Calu3 (cell line): ENCODE results near the gene KLF15. TPM values are rescaled to one million over a fixed set of nuclear protein-coding genes. Genes with fewer than 3 reads are reported as not detected.

Source experiments
- BruUV-seq: library from RNA; stranded (reverse); fragments of 400-500 nt; replicated peaks from 2 replicates; lab custom pipeline; 2021; lab: Mats Ljungman, UMichigan
- CTCF ChIA-PET: fragments of 300-600 bp; sonication (Branson Sonifier 250); formaldehyde crosslinking; loops from one replicate; lab custom pipeline; 2022; ENCODE audit warnings: antibody characterized with exemption; lab: Charles Lee
- DNase-seq: peaks from one replicate; pipeline ENCODE4 v3.0.0; 2022
- H3K27ac Mint-ChIP-seq: one replicate; pipeline ENCODE4 v1.8.0; 2022; ENCODE audit warnings: mixed read lengths; ENCODE audit not compliant: unreplicated experiment
- H3K27me3 Mint-ChIP-seq: one replicate; pipeline ENCODE4 v1.8.0; 2022; ENCODE audit warnings: mixed read lengths; ENCODE audit not compliant: unreplicated experiment
- H3K36me3 Mint-ChIP-seq: one replicate; pipeline ENCODE4 v1.8.0; 2022; ENCODE audit warnings: mild to moderate bottlenecking, moderate library complexity, mixed read lengths; ENCODE audit not compliant: insufficient read depth, unreplicated experiment
- H3K4me1 Mint-ChIP-seq: one replicate; pipeline ENCODE4 v1.8.0; 2022; ENCODE audit warnings: mild to moderate bottlenecking, low read depth, mixed read lengths; ENCODE audit not compliant: unreplicated experiment
- H3K4me3 Mint-ChIP-seq: one replicate; pipeline ENCODE4 v1.8.0; 2022; ENCODE audit warnings: mild to moderate bottlenecking, low read depth, moderate library complexity, mixed read lengths; ENCODE audit not compliant: unreplicated experiment
- H3K9me3 Mint-ChIP-seq: one replicate; pipeline ENCODE4 v1.8.0; 2022; ENCODE audit warnings: low read depth, mixed read lengths; ENCODE audit not compliant: unreplicated experiment
- CTCF ChIP-seq: fragments of 200-600 bp; IDR thresholded peaks from one replicate; pipeline ENCODE4 v1.8.0; 2022; ENCODE audit warnings: antibody characterized with exemption; ENCODE audit not compliant: unreplicated experiment
- intact Hi-C: fragments of 100-400 bp; cut with micrococcal nuclease; formaldehyde crosslinking; loops from one replicate; pipeline ENCODE4 v1.10.0; 2022; ENCODE audit not compliant: unreplicated experiment
- total RNA-seq: library from RNA; stranded (reverse); gene quantifications from 2 replicates; pipeline ENCODE4 v1.2.3, GENCODE V29; 2022

KLF15 gene
- total RNA-seq, 1 experiment from 2014 or later: 8.2 TPM

GRCh38 chr3:126356373-126357264 lies 589 bp downstream of the KLF15 start:
- TF ChIP-seq CTCF: no peak
- H3K4me3 Mint-ChIP-seq: peak overlapping the region; percentile 98
- H3K4me1 Mint-ChIP-seq: peaks cover 24% of the 10 kb centered on the region
- H3K27me3 Mint-ChIP-seq: peaks cover 42% of the 10 kb centered on the region
- H3K9me3 Mint-ChIP-seq: no peaks in the 10 kb centered on the region
- no TSS peak for BruUV-seq
- intact Hi-C loops: loop anchor here (1.0 to 5.0 kb wide), 3 partner anchors 33 to 144 kb away; no protein-coding TSS in a partner anchor
- peaks cover 23% of the 10 kb centered on the region for H3K36me3 Mint-ChIP-seq
- no peak for DNase-seq
- H3K27ac Mint-ChIP-seq: peak overlapping the region; percentile 72
- CTCF ChIA-PET: interaction anchor here (0.5 to 1.2 kb wide), 2 partner anchors 69 to 160 kb away, joined by 3 to 11 read pairs; no protein-coding TSS in a partner anchor

- TF ChIP-seq CTCF: no peak
- intact Hi-C loops: loop anchor here (5.0 kb wide), 2 partner anchors 69 to 144 kb away; no protein-coding TSS in a partner anchor
- Mint-ChIP-seq H3K36me3 (peaks cover 23% of the 10 kb centered on the region), H3K27me3 (peaks cover 34% of the 10 kb centered on the region), H3K4me1 (peaks cover 24% of the 10 kb centered on the region), H3K4me3 (peak overlapping the region; percentile 98), H3K27ac (peak overlapping the region; percentile 72), H3K9me3 (no peaks in the 10 kb centered on the region)
- no TSS peak for BruUV-seq
- DNase-seq: peak; percentile 93
- CTCF ChIA-PET: interaction anchor here (0.5 to 1.1 kb wide), 2 partner anchors 93 to 159 kb away, joined by 3 read pairs; no protein-coding TSS in a partner anchor
Measured at GRCh38 chr3:126355777-126356372, 1.3 kb downstream of the KLF15 start.

GRCh38 chr3:126355251-126355650 lies 2.0 kb downstream of the KLF15 start:
- BruUV-seq: TSS peak; percentile 43
- TF ChIP-seq CTCF: no peak
- peaks cover 24% of the 10 kb centered on the region for H3K4me1 Mint-ChIP-seq
- no peak overlapping the region for H3K27ac Mint-ChIP-seq
- H3K9me3 Mint-ChIP-seq: no peaks in the 10 kb centered on the region
- H3K27me3 Mint-ChIP-seq: peaks cover 28% of the 10 kb centered on the region
- no peak for DNase-seq
- intact Hi-C loops: loop anchor here (5.0 kb wide), 2 partner anchors 68 to 143 kb away; no protein-coding TSS in a partner anchor
- peaks cover 23% of the 10 kb centered on the region for H3K36me3 Mint-ChIP-seq
- CTCF ChIA-PET: interaction anchor here (1.1 kb wide), 1 partner anchor 92 kb away, joined by 3 read pairs; no protein-coding TSS in a partner anchor
- H3K4me3 Mint-ChIP-seq: peak overlapping the region; percentile 98

GRCh38 chr3:126354776-126355175 lies 2.4 kb downstream of the KLF15 start:
- no peak overlapping the region for H3K27ac Mint-ChIP-seq
- peaks cover 23% of the 10 kb centered on the region for H3K36me3 Mint-ChIP-seq
- peaks cover 23% of the 10 kb centered on the region for H3K27me3 Mint-ChIP-seq
- no peaks in the 10 kb centered on the region for H3K9me3 Mint-ChIP-seq
- CTCF ChIA-PET: interaction anchor here (1.1 kb wide), 1 partner anchor 91 kb away, joined by 3 read pairs; no protein-coding TSS in a partner anchor
- H3K4me1 Mint-ChIP-seq: peaks cover 24% of the 10 kb centered on the region
- intact Hi-C loops: loop anchor here (5.0 kb wide), 2 partner anchors 67 to 142 kb away; no protein-coding TSS in a partner anchor
- TF ChIP-seq CTCF: no peak
- BruUV-seq: no TSS peak
- DNase-seq: no peak
- H3K4me3 Mint-ChIP-seq: no peak overlapping the region
